ENCODE results near the gene FAM13A. TPM values are rescaled to one million over a fixed set of nuclear protein-coding genes. Genes with fewer than 3 reads are reported as not detected.

Gene FAM13A
- total and polyA plus RNA-seq, 2 experiments from 2014 or later, result 19.3 to 44.2 TPM

- no peaks in the 10 kb centered on the region for H3K79me2 ChIP-seq
- H3K27ac ChIP-seq, result peak overlapping the region; percentile 45
- no peak overlapping the region for H3K4me2 ChIP-seq
- H4K20me1 ChIP-seq (ENCODE audit: insufficient read depth, poor library complexity, severe bottlenecking), result no peaks in the 10 kb centered on the region
- no peaks in the 10 kb centered on the region for H3K9me3 ChIP-seq (ENCODE audit: low read depth)
- TF ChIP-seq EZH2phosphoT487 (IDR thresholded peaks at IDR 0.05; ENCODE audit: low read depth, severe bottlenecking, unreplicated experiment), result no peak
- TF ChIP-seq CTCF (IDR thresholded peaks at IDR 0.05; ENCODE audit: poor library complexity), result no peak
- no peak for TF ChIP-seq EZH2 (IDR thresholded peaks at IDR 0.05; ENCODE audit: borderline replicate concordance)
- H3K36me3 ChIP-seq (replicated peaks; ENCODE audit: insufficient read depth, low read depth), result no peaks in the 10 kb centered on the region
- no peaks in the 10 kb centered on the region for H3K4me1 ChIP-seq (ENCODE audit: insufficient read depth)
- H2AFZ ChIP-seq, result no peak overlapping the region
- DNase-seq (ENCODE audit: low spot score), result no peak
- 73% methylated on average over 3 of the region's 3 CpGs for WGBS (ENCODE audit: low lambda C conversion rate, missing lambda C conversion rate)
- no peaks in the 10 kb centered on the region for H3K27me3 ChIP-seq
- no peaks in the 10 kb centered on the region for H3K9me2 ChIP-seq (replicated peaks; ENCODE audit: insufficient read depth)
- H3K4me3 ChIP-seq, result no peak overlapping the region
These were observed 104.9 kb downstream of the FAM13A start for GRCh38 chr4:88952081-88952480.

- Histone ChIP-seq H3K9me3 (ENCODE audit: low read depth) (no peaks in the 10 kb centered on the region), H3K4me2 (no peak overlapping the region), H3K4me1 (ENCODE audit: insufficient read depth) (peaks cover 5% of the 10 kb centered on the region), H3K4me3 (no peak overlapping the region), H2AFZ (no peak overlapping the region), H3K27me3 (no peaks in the 10 kb centered on the region), H3K9me2 (replicated peaks; ENCODE audit: insufficient read depth) (no peaks in the 10 kb centered on the region), H3K36me3 (replicated peaks; ENCODE audit: insufficient read depth, low read depth) (no peaks in the 10 kb centered on the region), H4K20me1 (ENCODE audit: insufficient read depth, poor library complexity, severe bottlenecking) (no peaks in the 10 kb centered on the region), H3K79me2 (no peaks in the 10 kb centered on the region), H3K27ac (no peak overlapping the region)
- TF ChIP-seq EZH2 (IDR thresholded peaks at IDR 0.05; ENCODE audit: borderline replicate concordance) (no peak), CTCF (IDR thresholded peaks at IDR 0.05; ENCODE audit: poor library complexity) (no peak), EZH2phosphoT487 (IDR thresholded peaks at IDR 0.05; ENCODE audit: low read depth, severe bottlenecking, unreplicated experiment) (no peak)
- 70% methylated on average over 2 of the region's 2 CpGs for WGBS (ENCODE audit: low lambda C conversion rate, missing lambda C conversion rate)
- no peak for DNase-seq (ENCODE audit: low spot score)
These were observed 107.4 kb downstream of the FAM13A start for GRCh38 chr4:88949605-88950004.

- H3K27me3 ChIP-seq, result no peaks in the 10 kb centered on the region
These were observed 116.5 kb downstream of the FAM13A start for GRCh38 chr4:88940506-88940905.

More at GRCh38 chr4:88940506-88940905, 116.5 kb downstream of the FAM13A start:
- Histone ChIP-seq H3K79me2 (no peaks in the 10 kb centered on the region), H2AFZ (no peak overlapping the region), H3K4me3 (no peak overlapping the region), H3K9me2 (replicated peaks; ENCODE audit: insufficient read depth) (no peaks in the 10 kb centered on the region), H4K20me1 (ENCODE audit: insufficient read depth, poor library complexity, severe bottlenecking) (no peaks in the 10 kb centered on the region), H3K4me2 (no peak overlapping the region), H3K27ac (no peak overlapping the region), H3K36me3 (replicated peaks; ENCODE audit: insufficient read depth, low read depth) (no peaks in the 10 kb centered on the region), H3K4me1 (ENCODE audit: insufficient read depth) (peaks cover 5% of the 10 kb centered on the region), H3K9me3 (ENCODE audit: low read depth) (no peaks in the 10 kb centered on the region)
- WGBS (ENCODE audit: low lambda C conversion rate, missing lambda C conversion rate), result 87% methylated on average over 2 of the region's 2 CpGs
- TF ChIP-seq CTCF (IDR thresholded peaks at IDR 0.05; ENCODE audit: poor library complexity) (no peak), EZH2phosphoT487 (IDR thresholded peaks at IDR 0.05; ENCODE audit: low read depth, severe bottlenecking, unreplicated experiment) (no peak), EZH2 (IDR thresholded peaks at IDR 0.05; ENCODE audit: borderline replicate concordance) (no peak)
- no peak for DNase-seq (ENCODE audit: low spot score)

Measured in hepatocyte (in vitro differentiated cells).